Gastroesophageal sphincter (tissue), 4 donors: Measurements from ENCODE around the gene CRTC3. TPM values are rescaled to one million over a fixed set of nuclear protein-coding genes. Genes with fewer than 3 reads are reported as not detected.
"Not testable (repeated sequence)": the region's sequence is repeated elsewhere in the genome, so short reads cannot be mapped to it uniquely, and the experiment has no call there.

Experiments
- ATAC-seq: fragments of 150-250 bp; one replicate; pipeline ENCODE4 v1.9.1; 2016; ENCODE audit warnings: mild to moderate bottlenecking, moderate library complexity
- H3K27ac ChIP-seq, 4 donors: fragments of 200-600 bp; sonication (generic) in 3 of 4; 1 replicate in 3 of 4; 2 replicates in 1 of 4; pipeline ENCODE4 v1.5.1; 2016 to 2019
- H3K27me3 ChIP-seq: fragments of 200-600 bp; sonication (generic); one replicate; pipeline ENCODE4 v1.5.1; 2019
- H3K36me3 ChIP-seq, 2 donors: fragments of 200-600 bp; sonication (generic); one replicate each; pipeline ENCODE4 v1.5.1; 2019; ENCODE audit warnings: control low read depth in 1 of 2
- H3K4me1 ChIP-seq, 3 donors: fragments of 200-600 bp; sonication (generic); 1 replicate in 2 of 3; 2 replicates in 1 of 3; pipeline ENCODE4 v1.5.1; 2016 to 2019; ENCODE audit warnings: control low read depth in 2 of 3
- H3K4me3 ChIP-seq, 2 donors: fragments of 200-600 bp; sonication (generic); one replicate each; pipeline ENCODE4 v1.5.1; 2019; ENCODE audit warnings: mild to moderate bottlenecking in 1 of 2, moderate library complexity in 1 of 2
- H3K9me3 ChIP-seq, 3 donors: fragments of 200-600 bp; sonication (generic); one replicate each; pipeline ENCODE4 v1.5.1; 2017 to 2019; ENCODE audit warnings: control low read depth in 2 of 3
- EP300 ChIP-seq: sonication (generic); formaldehyde crosslinking; IDR thresholded peaks from one replicate; pipeline ENCODE4 v1.6.1; 2017; ENCODE audit warnings: antibody characterized with exemption, mild to moderate bottlenecking
- POLR2A ChIP-seq, 2 donors: fragments of 450-650 bp; IDR thresholded peaks; one replicate each; pipeline ENCODE4 v1.6.1; 2017; ENCODE audit warnings: antibody characterized with exemption in 2 of 2, mild to moderate bottlenecking in 2 of 2, moderate library complexity in 1 of 2
- POLR2AphosphoS5 ChIP-seq: sonication (generic); formaldehyde crosslinking; IDR thresholded peaks from one replicate; pipeline ENCODE4 v1.6.1; 2017; ENCODE audit warnings: antibody characterized with exemption
- WGBS, 2 donors: methylation state at CpG; one replicate each; pipeline ENCODE4 v1.1.5; 2018; ENCODE audit warnings: low coverage in 1 of 2; 5-methylcytosine and 5-hydroxymethylcytosine counted together
- total RNA-seq, 4 donors: library from RNA; depleted of rRNA; stranded (reverse); fragments of >200 nt; gene quantifications; one replicate each; pipeline ENCODE4 v1.1.0, GENCODE V29; 2016
- TF ChIP-seq, protein P1 (sequence below), 4 experiments: fragments of 200-600 bp in 2 of 4; fragments of 450-650 bp in 2 of 4; sonication (generic) in 1 of 4; IDR thresholded peaks; one replicate each; pipeline ENCODE4 v1.5.1; 2017 to 2019; ENCODE audit warnings: antibody characterized with exemption in 4 of 4, mild to moderate bottlenecking in 2 of 4, moderate library complexity in 2 of 4

CRTC3 gene
- total RNA-seq, 4 donors from 2014 or later: 44.5 to 68.6 (median 65.6) TPM

GRCh38 chr15:90659481-90659880 lies 129.8 kb downstream of the CRTC3 start:
- H3K27ac ChIP-seq: no peak overlapping the region
- no peak for TF ChIP-seq POLR2AphosphoS5
- TF ChIP-seq EP300: no peak
- TF ChIP-seq, protein P1, sequence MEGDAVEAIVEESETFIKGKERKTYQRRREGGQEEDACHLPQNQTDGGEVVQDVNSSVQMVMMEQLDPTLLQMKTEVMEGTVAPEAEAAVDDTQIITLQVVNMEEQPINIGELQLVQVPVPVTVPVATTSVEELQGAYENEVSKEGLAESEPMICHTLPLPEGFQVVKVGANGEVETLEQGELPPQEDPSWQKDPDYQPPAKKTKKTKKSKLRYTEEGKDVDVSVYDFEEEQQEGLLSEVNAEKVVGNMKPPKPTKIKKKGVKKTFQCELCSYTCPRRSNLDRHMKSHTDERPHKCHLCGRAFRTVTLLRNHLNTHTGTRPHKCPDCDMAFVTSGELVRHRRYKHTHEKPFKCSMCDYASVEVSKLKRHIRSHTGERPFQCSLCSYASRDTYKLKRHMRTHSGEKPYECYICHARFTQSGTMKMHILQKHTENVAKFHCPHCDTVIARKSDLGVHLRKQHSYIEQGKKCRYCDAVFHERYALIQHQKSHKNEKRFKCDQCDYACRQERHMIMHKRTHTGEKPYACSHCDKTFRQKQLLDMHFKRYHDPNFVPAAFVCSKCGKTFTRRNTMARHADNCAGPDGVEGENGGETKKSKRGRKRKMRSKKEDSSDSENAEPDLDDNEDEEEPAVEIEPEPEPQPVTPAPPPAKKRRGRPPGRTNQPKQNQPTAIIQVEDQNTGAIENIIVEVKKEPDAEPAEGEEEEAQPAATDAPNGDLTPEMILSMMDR (IDR thresholded peaks at IDR 0.05): no peak
- no peak for TF ChIP-seq POLR2A (IDR thresholded peaks at IDR 0.05)
- H3K4me1 ChIP-seq: peaks cover 0 to 24% (median 5%) of the 10 kb centered on the region in 3 donors
- peaks cover 3% of the 10 kb centered on the region for H3K27me3 ChIP-seq
- 66 to 82% methylated on average over 3 to 4 of the region's 4 CpGs for WGBS, 2 donors
- no peak for ATAC-seq
- no peaks in the 10 kb centered on the region for H3K9me3 ChIP-seq
- no peak overlapping the region for H3K4me3 ChIP-seq
- H3K36me3 ChIP-seq: no peaks in the 10 kb centered on the region

DNA sequence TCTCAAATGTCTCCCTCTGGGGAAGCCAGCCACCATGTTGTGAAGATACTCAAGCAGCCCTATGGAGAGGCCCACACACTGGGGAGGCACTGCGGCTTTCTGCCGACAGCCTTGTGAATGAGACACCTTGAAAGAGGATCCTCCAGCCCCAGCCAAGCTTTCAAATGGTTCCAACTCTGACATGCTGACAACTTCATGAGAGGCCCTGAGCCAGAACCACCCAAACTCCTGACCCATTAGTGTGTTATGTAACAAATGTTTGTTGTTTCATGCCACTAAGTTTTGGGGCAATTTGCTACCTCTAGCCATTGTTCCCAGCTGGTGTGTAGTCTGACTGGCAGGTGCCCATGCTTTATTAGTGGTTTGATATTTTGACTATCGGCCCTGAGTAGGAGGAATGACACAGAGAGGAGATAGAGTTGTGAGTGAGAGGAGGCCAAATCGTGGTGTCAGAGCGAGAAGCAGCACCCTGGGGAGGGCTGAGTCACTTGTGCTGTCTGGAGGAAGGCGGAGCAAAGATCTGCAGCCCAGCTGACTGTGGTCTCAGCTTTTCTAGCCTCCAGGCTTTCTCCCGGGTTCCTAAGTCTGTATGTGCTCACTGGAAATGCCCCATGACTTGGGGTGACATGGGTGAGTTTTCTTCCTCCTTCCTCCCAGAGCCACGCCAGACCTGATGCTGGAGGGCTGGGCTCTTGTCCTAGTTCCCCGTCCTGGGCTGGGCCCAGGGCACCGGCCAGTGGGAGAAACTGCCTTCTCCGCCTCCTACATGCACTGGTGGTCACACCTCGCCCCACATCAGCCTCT lies 130.7 kb downstream of the CRTC3 start:
- 0% methylated on average over 3 of the region's 12 CpGs; no CpG with 5 or more reads in 1 of the 2 donors for WGBS, 2 donors

GRCh38 chr15:90660999-90661330 lies 131.2 kb downstream of the CRTC3 start:
- peak; percentile 39 for ATAC-seq
- peak overlapping the region in 3 of 4 donors; percentile 57 to 78 (median 77) for H3K27ac ChIP-seq
- WGBS, 2 donors: 41 to 74% methylated on average over 3 to 4 of the region's 4 CpGs
- H3K4me3 ChIP-seq: peak overlapping the region in 1 of 2 donors; percentile 10
- peaks cover 0 to 30% (median 5%) of the 10 kb centered on the region in 3 donors for H3K4me1 ChIP-seq
- H3K36me3 ChIP-seq, H3K9me3 ChIP-seq, H3K27me3 ChIP-seq: not testable (repeated sequence)

More for the DNA sequence above, 130.7 kb downstream of the CRTC3 start:
- Histone ChIP-seq H3K4me3 (peak overlapping the region in 1 of 2 donors; percentile 10), H3K9me3 (no peaks in the 10 kb centered on the region), H3K27ac (peak overlapping the region in 3 of 4 donors; percentile 57 to 78 (median 77)), H3K4me1 (peaks cover 0 to 26% (median 5%) of the 10 kb centered on the region in 3 donors), H3K36me3 (no peaks in the 10 kb centered on the region), H3K27me3 (no peaks in the 10 kb centered on the region)
- TF ChIP-seq, protein P1 (IDR thresholded peaks at IDR 0.05): no peak
- peak in 1 of 2 donors; percentile 30 for TF ChIP-seq POLR2A (IDR thresholded peaks at IDR 0.05)
- ATAC-seq: peak; percentile 90

DNA sequence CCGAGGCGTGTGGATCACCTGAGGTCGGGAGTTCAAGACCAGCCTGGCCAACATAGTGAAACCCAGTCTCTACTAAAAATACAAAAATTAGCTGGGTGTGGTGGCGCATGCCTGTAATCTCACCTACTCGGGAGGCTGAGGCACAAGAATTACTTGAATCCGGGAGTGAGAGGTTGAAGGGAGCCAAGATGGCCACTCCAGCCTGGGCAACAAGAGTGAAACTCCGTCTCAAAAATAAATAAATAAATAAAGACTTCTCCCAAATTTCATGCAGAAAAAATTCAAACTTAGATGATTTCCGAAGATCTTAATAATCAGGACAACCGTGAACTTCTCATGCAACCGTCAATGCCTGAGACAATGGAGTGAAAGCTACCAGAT lies 134.3 kb downstream of the CRTC3 start:
- WGBS, 2 donors: 92 to 100% methylated on average over 4 to 8 of the region's 10 CpGs
- ATAC-seq, H3K9me3 ChIP-seq, H3K36me3 ChIP-seq, H3K27ac ChIP-seq, H3K4me3 ChIP-seq, H3K27me3 ChIP-seq: not testable (repeated sequence)
- peaks cover 0 to 33% (median 5%) of the 10 kb centered on the region in 3 donors for H3K4me1 ChIP-seq

GRCh38 chr15:90664650-90665287 lies 135.0 kb downstream of the CRTC3 start:
- H3K4me3 ChIP-seq: peak overlapping the region; percentile 88 to 94
- peak overlapping the region; percentile 75 to 93 (median 89) for H3K27ac ChIP-seq
- TF ChIP-seq POLR2AphosphoS5 (no peak), POLR2A (IDR thresholded peaks at IDR 0.05) (no peak), EP300 (no peak)
- TF ChIP-seq, protein P1 (IDR thresholded peaks at IDR 0.05): peak in 1 of 4 experiments; percentile 11
- no peaks in the 10 kb centered on the region for H3K36me3 ChIP-seq
- no peaks in the 10 kb centered on the region for H3K27me3 ChIP-seq
- no peaks in the 10 kb centered on the region for H3K9me3 ChIP-seq
- peak; percentile 54 for ATAC-seq
- peaks cover 0 to 33% (median 5%) of the 10 kb centered on the region in 3 donors for H3K4me1 ChIP-seq
- 38 to 50% methylated on average over 1 to 18 of the region's 28 CpGs for WGBS, 2 donors
